ENCODE data around the gene PLXNA1.

The PLXNA1 gene

GRCh38 chr3:126988451-126989021 is 5.6 kb downstream of the PLXNA1 start:
- no peak overlapping the region for H3K9ac ChIP-seq
- peaks cover 54% of the 10 kb centered on the region for H3K79me2 ChIP-seq
- no peak overlapping the region for H2AFZ ChIP-seq
- H3K4me2 ChIP-seq (ENCODE audit: low read length) = no peak overlapping the region
- H3K27ac ChIP-seq = peak overlapping the region; percentile 97
- H3K9me3 ChIP-seq (ENCODE audit: control insufficient read depth, low read length) = no peaks in the 10 kb centered on the region
- no peaks in the 10 kb centered on the region for H3K36me3 ChIP-seq (ENCODE audit: control insufficient read depth, insufficient read depth, low read length)
- H3K4me3 ChIP-seq (ENCODE audit: low read depth, low read length) = no peak overlapping the region
- peaks cover 72% of the 10 kb centered on the region for H3K4me1 ChIP-seq
- peak; percentile 62 for TF ChIP-seq CTCF (IDR thresholded peaks at IDR 0.05)
- H3K27me3 ChIP-seq (ENCODE audit: control insufficient read depth, insufficient read depth, low read length) = no peaks in the 10 kb centered on the region

GRCh38 chr3:126989316-126990023 is 6.6 kb downstream of the PLXNA1 start:
- Histone ChIP-seq H2AFZ (no peak overlapping the region), H3K9me3 (ENCODE audit: control insufficient read depth, low read length) (no peaks in the 10 kb centered on the region), H3K27me3 (ENCODE audit: control insufficient read depth, insufficient read depth, low read length) (no peaks in the 10 kb centered on the region), H3K27ac (peak overlapping the region; percentile 97), H3K4me3 (ENCODE audit: low read depth, low read length) (no peak overlapping the region), H3K36me3 (ENCODE audit: control insufficient read depth, insufficient read depth, low read length) (no peaks in the 10 kb centered on the region), H3K4me2 (ENCODE audit: low read length) (peak overlapping the region; percentile 10), H3K4me1 (peaks cover 82% of the 10 kb centered on the region), H3K79me2 (peaks cover 61% of the 10 kb centered on the region), H3K9ac (no peak overlapping the region)
- no peak for TF ChIP-seq CTCF (IDR thresholded peaks at IDR 0.05)

GRCh38 chr3:126990024-126990700 is 7.2 kb downstream of the PLXNA1 start:
- Histone ChIP-seq H3K36me3 (ENCODE audit: control insufficient read depth, insufficient read depth, low read length) (no peaks in the 10 kb centered on the region), H3K27ac (peak overlapping the region; percentile 97), H3K9me3 (ENCODE audit: control insufficient read depth, low read length) (no peaks in the 10 kb centered on the region), H3K4me1 (peaks cover 83% of the 10 kb centered on the region), H3K4me3 (ENCODE audit: low read depth, low read length) (no peak overlapping the region), H3K27me3 (ENCODE audit: control insufficient read depth, insufficient read depth, low read length) (no peaks in the 10 kb centered on the region), H2AFZ (no peak overlapping the region), H3K9ac (peak overlapping the region; percentile 8), H3K79me2 (peaks cover 62% of the 10 kb centered on the region), H3K4me2 (ENCODE audit: low read length) (peak overlapping the region; percentile 10)
- no peak for TF ChIP-seq CTCF (IDR thresholded peaks at IDR 0.05)

- Histone ChIP-seq H3K9me3 (ENCODE audit: control insufficient read depth, low read length) (no peaks in the 10 kb centered on the region), H3K4me1 (peaks cover 83% of the 10 kb centered on the region), H3K27me3 (ENCODE audit: control insufficient read depth, insufficient read depth, low read length) (no peaks in the 10 kb centered on the region), H3K36me3 (ENCODE audit: control insufficient read depth, insufficient read depth, low read length) (no peaks in the 10 kb centered on the region), H2AFZ (peak overlapping the region; percentile 34), H3K9ac (peak overlapping the region; percentile 8), H3K79me2 (peaks cover 64% of the 10 kb centered on the region), H3K27ac (peak overlapping the region; percentile 97), H3K4me3 (ENCODE audit: low read depth, low read length) (no peak overlapping the region), H3K4me2 (ENCODE audit: low read length) (no peak overlapping the region)
- TF ChIP-seq CTCF (IDR thresholded peaks at IDR 0.05) = no peak
These were observed 8.0 kb downstream of the PLXNA1 start for GRCh38 chr3:126990890-126991289.
